Measurements from ENCODE around the gene B4GALT3.

GRCh38 chr1:161122967-161123366 lies 54.3 kb downstream of the B4GALT3 start:
- no peak for TF ChIP-seq RAD21 (IDR thresholded peaks at IDR 0.05; ENCODE audit: low read depth)
- TF ChIP-seq REST (IDR thresholded peaks at IDR 0.05; ENCODE audit: low read depth) = no peak
- TF ChIP-seq TAF1 (IDR thresholded peaks at IDR 0.05; ENCODE audit: low read depth) = no peak
- no peak for TF ChIP-seq MAX (IDR thresholded peaks at IDR 0.05)
- no peak for TF ChIP-seq CEBPB (IDR thresholded peaks at IDR 0.05)

Measured in Ishikawa (cell line).